ENCODE results near the gene USP24. TPM values are rescaled to one million over a fixed set of nuclear protein-coding genes. Genes with fewer than 3 reads are reported as not detected.
"Not testable (repeated sequence)": the region's sequence is repeated elsewhere in the genome, so short reads cannot be mapped to it uniquely, and the experiment has no call there.

Gene USP24
- total RNA-seq, 1 donor from 2014 or later, result 45.9 TPM

- Histone ChIP-seq H3K36me3 (ENCODE audit: control insufficient read depth in 3 of 3, insufficient read depth in 3 of 3, low read length in 3 of 3) (no peaks in the 10 kb centered on the region), H3K27ac (ENCODE audit: low read depth, low read length) (no peak overlapping the region), H3K9me3 (ENCODE audit: control insufficient read depth in 3 of 3, low read length in 3 of 3) (no peaks in the 10 kb centered on the region), H3K4me3 (ENCODE audit: low read length in 3 of 3) (no peak overlapping the region), H3K4me1 (ENCODE audit: control insufficient read depth in 3 of 3, insufficient read depth in 3 of 3, low read length in 3 of 3) (peaks cover 21 to 33% (median 26%) of the 10 kb centered on the region in 3 donors), H3K9ac (ENCODE audit: low read depth in 1 of 3, low read length in 3 of 3) (no peak overlapping the region), H3K27me3 (ENCODE audit: control insufficient read depth in 3 of 3, insufficient read depth in 3 of 3, low read length in 3 of 3) (no peaks in the 10 kb centered on the region)
These were observed 12.1 kb downstream of the USP24 start for GRCh38 chr1:55203064-55203463.

- H3K4me1 ChIP-seq (ENCODE audit: control insufficient read depth in 3 of 3, insufficient read depth in 3 of 3, low read length in 3 of 3), result peaks cover 35 to 39% (median 36%) of the 10 kb centered on the region in 3 donors
These were observed 14.5 kb downstream of the USP24 start for GRCh38 chr1:55200667-55201066.

GRCh38 chr1:55199735-55200134, 15.4 kb downstream of the USP24 start:
- H3K27ac ChIP-seq (ENCODE audit: low read depth, low read length); H3K27me3 ChIP-seq (ENCODE audit: control insufficient read depth in 3 of 3, insufficient read depth in 3 of 3, low read length in 3 of 3); H3K4me3 ChIP-seq (ENCODE audit: low read length in 3 of 3); H3K9me3 ChIP-seq (ENCODE audit: control insufficient read depth in 3 of 3, low read length in 3 of 3); H3K9ac ChIP-seq (ENCODE audit: low read depth in 1 of 3, low read length in 3 of 3); H3K36me3 ChIP-seq (ENCODE audit: control insufficient read depth in 3 of 3, insufficient read depth in 3 of 3, low read length in 3 of 3): not testable (repeated sequence)
- peaks cover 33 to 44% (median 38%) of the 10 kb centered on the region in 3 donors for H3K4me1 ChIP-seq (ENCODE audit: control insufficient read depth in 3 of 3, insufficient read depth in 3 of 3, low read length in 3 of 3)

More at GRCh38 chr1:55200667-55201066, 14.5 kb downstream of the USP24 start:
- Histone ChIP-seq H3K27me3 (ENCODE audit: control insufficient read depth in 3 of 3, insufficient read depth in 3 of 3, low read length in 3 of 3) (no peaks in the 10 kb centered on the region), H3K36me3 (ENCODE audit: control insufficient read depth in 3 of 3, insufficient read depth in 3 of 3, low read length in 3 of 3) (no peaks in the 10 kb centered on the region), H3K9me3 (ENCODE audit: control insufficient read depth in 3 of 3, low read length in 3 of 3) (no peaks in the 10 kb centered on the region), H3K9ac (ENCODE audit: low read depth in 1 of 3, low read length in 3 of 3) (no peak overlapping the region), H3K27ac (ENCODE audit: low read depth, low read length) (peak overlapping the region; percentile 37), H3K4me3 (ENCODE audit: low read length in 3 of 3) (no peak overlapping the region)

DNA sequence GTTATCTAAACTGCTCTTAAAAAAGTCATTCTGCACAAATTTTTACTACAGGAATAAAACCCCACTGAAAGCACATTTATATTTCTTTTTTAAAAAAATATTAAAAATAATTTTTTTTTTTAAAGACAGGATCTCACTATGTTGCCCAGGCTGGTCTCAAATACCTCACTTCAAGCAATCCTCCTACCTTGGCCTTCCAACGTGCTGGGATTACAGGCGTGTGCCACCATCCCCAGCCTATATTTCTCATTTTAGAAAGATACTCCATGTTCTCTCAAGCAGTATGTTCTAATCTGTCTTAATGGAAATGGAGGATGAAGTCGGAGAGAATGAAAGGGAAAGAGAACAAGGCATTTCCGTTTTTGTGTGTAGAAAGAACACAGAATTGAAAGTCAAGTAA, 17.1 kb downstream of the USP24 start:
- Histone ChIP-seq H3K27me3 (ENCODE audit: control insufficient read depth in 3 of 3, insufficient read depth in 3 of 3, low read length in 3 of 3) (no peaks in the 10 kb centered on the region), H3K4me3 (ENCODE audit: low read length in 3 of 3) (no peak overlapping the region), H3K4me1 (ENCODE audit: control insufficient read depth in 3 of 3, insufficient read depth in 3 of 3, low read length in 3 of 3) (peaks cover 28 to 46% (median 41%) of the 10 kb centered on the region in 3 donors), H3K27ac (ENCODE audit: low read depth, low read length) (no peak overlapping the region), H3K9me3 (ENCODE audit: control insufficient read depth in 3 of 3, low read length in 3 of 3) (no peaks in the 10 kb centered on the region), H3K36me3 (ENCODE audit: control insufficient read depth in 3 of 3, insufficient read depth in 3 of 3, low read length in 3 of 3) (no peaks in the 10 kb centered on the region), H3K9ac (ENCODE audit: low read depth in 1 of 3, low read length in 3 of 3) (no peak overlapping the region)

GRCh38 chr1:55197099-55197498, 18.1 kb downstream of the USP24 start:
- Histone ChIP-seq H3K4me1 (ENCODE audit: control insufficient read depth in 3 of 3, insufficient read depth in 3 of 3, low read length in 3 of 3) (peaks cover 28 to 46% (median 41%) of the 10 kb centered on the region in 3 donors), H3K27me3 (ENCODE audit: control insufficient read depth in 3 of 3, insufficient read depth in 3 of 3, low read length in 3 of 3) (no peaks in the 10 kb centered on the region), H3K9ac (ENCODE audit: low read depth in 1 of 3, low read length in 3 of 3) (peak overlapping the region in 1 of 3 donors; percentile 25), H3K27ac (ENCODE audit: low read depth, low read length) (peak overlapping the region; percentile 48), H3K4me3 (ENCODE audit: low read length in 3 of 3) (no peak overlapping the region), H3K36me3 (ENCODE audit: control insufficient read depth in 3 of 3, insufficient read depth in 3 of 3, low read length in 3 of 3) (no peaks in the 10 kb centered on the region), H3K9me3 (ENCODE audit: control insufficient read depth in 3 of 3, low read length in 3 of 3) (no peaks in the 10 kb centered on the region)

DNA sequence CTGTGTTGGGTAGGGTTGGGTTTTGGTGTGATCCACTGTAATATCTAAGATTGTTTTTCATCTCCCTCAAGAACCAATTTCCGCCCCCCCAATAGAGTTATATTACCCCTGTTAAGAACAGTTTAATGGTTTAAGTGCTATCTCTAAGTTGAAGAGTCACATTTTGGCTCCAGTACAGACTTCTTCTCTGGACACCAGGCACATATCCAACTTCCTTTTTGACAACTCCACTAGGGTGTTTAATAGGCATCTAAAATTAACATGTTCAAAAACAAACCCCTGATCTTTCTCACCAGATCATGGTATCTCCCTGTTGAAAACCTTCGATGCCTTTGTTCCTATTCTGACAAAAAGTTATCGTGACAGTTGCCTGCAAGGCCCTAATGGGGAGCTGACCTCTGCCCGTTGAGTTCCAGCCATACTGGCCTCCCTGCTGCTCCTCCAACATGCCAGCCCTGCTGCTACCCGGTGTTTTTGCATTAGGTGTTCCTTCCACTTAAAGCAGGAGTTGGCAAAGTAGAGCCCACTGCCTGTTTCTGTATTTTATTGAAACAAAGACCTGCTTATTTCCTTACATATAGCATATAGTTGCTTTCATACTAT, 18.6 kb downstream of the USP24 start:
- H3K27ac ChIP-seq (ENCODE audit: low read depth, low read length), result peak overlapping the region; percentile 48
- no peaks in the 10 kb centered on the region for H3K36me3 ChIP-seq (ENCODE audit: control insufficient read depth in 3 of 3, insufficient read depth in 3 of 3, low read length in 3 of 3)
- no peaks in the 10 kb centered on the region for H3K27me3 ChIP-seq (ENCODE audit: control insufficient read depth in 3 of 3, insufficient read depth in 3 of 3, low read length in 3 of 3)
- peaks cover 28 to 41% (median 35%) of the 10 kb centered on the region in 3 donors for H3K4me1 ChIP-seq (ENCODE audit: control insufficient read depth in 3 of 3, insufficient read depth in 3 of 3, low read length in 3 of 3)
- no peak overlapping the region for H3K9ac ChIP-seq (ENCODE audit: low read depth in 1 of 3, low read length in 3 of 3)
- H3K9me3 ChIP-seq (ENCODE audit: control insufficient read depth in 3 of 3, low read length in 3 of 3), result no peaks in the 10 kb centered on the region
- H3K4me3 ChIP-seq (ENCODE audit: low read length in 3 of 3), result peak overlapping the region in 1 of 3 donors; percentile 8

DNA sequence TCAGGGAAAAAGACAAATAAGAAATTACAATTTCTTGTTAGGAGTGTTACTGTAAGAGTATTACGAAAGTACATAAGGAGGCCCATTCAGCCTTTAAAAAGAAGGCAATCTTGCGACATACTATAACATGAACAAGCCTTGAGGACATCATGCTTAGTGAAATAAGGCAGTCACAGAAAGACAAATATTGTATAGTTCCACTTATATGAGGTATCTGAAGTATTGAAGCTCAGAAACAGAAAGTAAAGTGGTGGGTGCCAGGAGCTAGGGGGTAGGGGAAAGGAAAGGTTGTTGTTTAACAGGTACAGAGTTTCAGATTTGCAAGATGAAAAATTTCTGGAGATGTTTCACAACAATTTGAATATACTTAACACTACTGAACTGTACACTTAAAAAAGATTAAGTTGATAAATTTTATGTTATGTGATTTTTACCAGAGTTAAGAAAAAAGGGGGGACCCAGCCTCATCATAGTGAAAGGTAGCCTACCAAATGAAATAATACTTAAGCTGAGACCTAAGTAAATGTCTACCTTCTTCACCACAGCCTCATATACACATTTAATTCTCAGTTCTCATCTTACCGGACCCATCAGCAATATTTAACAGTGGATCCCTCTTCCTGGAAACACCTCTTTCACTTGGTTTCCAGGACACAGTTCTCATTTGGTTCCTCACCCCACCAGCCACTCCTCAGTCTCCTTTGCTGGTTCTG, 19.5 kb downstream of the USP24 start:
- H3K27ac ChIP-seq (ENCODE audit: low read depth, low read length), result peak overlapping the region; percentile 48

GRCh38 chr1:55194851-55195250, 20.3 kb downstream of the USP24 start:
- Histone ChIP-seq H3K9ac (ENCODE audit: low read depth in 1 of 3, low read length in 3 of 3) (no peak overlapping the region), H3K4me1 (ENCODE audit: control insufficient read depth in 3 of 3, insufficient read depth in 3 of 3, low read length in 3 of 3) (peaks cover 26 to 40% (median 29%) of the 10 kb centered on the region in 3 donors), H3K9me3 (ENCODE audit: control insufficient read depth in 3 of 3, low read length in 3 of 3) (no peaks in the 10 kb centered on the region), H3K36me3 (ENCODE audit: control insufficient read depth in 3 of 3, insufficient read depth in 3 of 3, low read length in 3 of 3) (no peaks in the 10 kb centered on the region), H3K27ac (ENCODE audit: low read depth, low read length) (peak overlapping the region; percentile 5), H3K27me3 (ENCODE audit: control insufficient read depth in 3 of 3, insufficient read depth in 3 of 3, low read length in 3 of 3) (no peaks in the 10 kb centered on the region), H3K4me3 (ENCODE audit: low read length in 3 of 3) (no peak overlapping the region)

More for the DNA sequence above, 19.5 kb downstream of the USP24 start:
- Histone ChIP-seq H3K4me3 (ENCODE audit: low read length in 3 of 3) (peak overlapping the region in 1 of 3 donors; percentile 24), H3K36me3 (ENCODE audit: control insufficient read depth in 3 of 3, insufficient read depth in 3 of 3, low read length in 3 of 3) (no peaks in the 10 kb centered on the region), H3K9ac (ENCODE audit: low read depth in 1 of 3, low read length in 3 of 3) (no peak overlapping the region), H3K4me1 (ENCODE audit: control insufficient read depth in 3 of 3, insufficient read depth in 3 of 3, low read length in 3 of 3) (peaks cover 25 to 40% (median 29%) of the 10 kb centered on the region in 3 donors), H3K27me3 (ENCODE audit: control insufficient read depth in 3 of 3, insufficient read depth in 3 of 3, low read length in 3 of 3) (no peaks in the 10 kb centered on the region), H3K9me3 (ENCODE audit: control insufficient read depth in 3 of 3, low read length in 3 of 3) (no peaks in the 10 kb centered on the region)

DNA sequence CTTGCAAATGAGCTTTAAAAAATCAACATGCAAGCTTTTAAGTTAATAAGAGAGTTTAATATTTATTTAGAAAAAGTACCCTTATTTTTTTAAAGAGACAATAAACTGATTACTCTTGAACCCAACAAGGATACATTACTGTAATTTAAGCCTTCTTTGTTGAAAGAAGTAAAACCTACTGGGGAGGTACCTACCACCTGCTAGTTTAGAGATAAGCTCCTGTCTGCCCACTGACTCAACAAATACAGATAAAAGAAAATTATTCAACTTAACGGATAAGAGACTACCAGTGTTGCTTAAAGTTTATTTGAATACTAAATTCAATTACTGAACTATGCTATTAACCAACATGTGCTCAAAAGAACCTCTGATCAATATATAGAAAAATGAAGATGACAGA, 23.1 kb downstream of the USP24 start:
- H3K4me1 ChIP-seq (ENCODE audit: control insufficient read depth in 3 of 3, insufficient read depth in 3 of 3, low read length in 3 of 3), result peaks cover 22 to 34% (median 26%) of the 10 kb centered on the region in 3 donors
- no peak overlapping the region for H3K4me3 ChIP-seq (ENCODE audit: low read length in 3 of 3)
- no peak overlapping the region for H3K9ac ChIP-seq (ENCODE audit: low read depth in 1 of 3, low read length in 3 of 3)
- H3K27me3 ChIP-seq (ENCODE audit: control insufficient read depth in 3 of 3, insufficient read depth in 3 of 3, low read length in 3 of 3), result no peaks in the 10 kb centered on the region
- H3K9me3 ChIP-seq (ENCODE audit: control insufficient read depth in 3 of 3, low read length in 3 of 3), result no peaks in the 10 kb centered on the region
- H3K27ac ChIP-seq (ENCODE audit: low read depth, low read length), result no peak overlapping the region
- H3K36me3 ChIP-seq (ENCODE audit: control insufficient read depth in 3 of 3, insufficient read depth in 3 of 3, low read length in 3 of 3), result no peaks in the 10 kb centered on the region

- H3K27ac ChIP-seq (ENCODE audit: low read depth, low read length); H3K36me3 ChIP-seq (ENCODE audit: control insufficient read depth in 3 of 3, insufficient read depth in 3 of 3, low read length in 3 of 3); H3K9ac ChIP-seq (ENCODE audit: low read depth in 1 of 3, low read length in 3 of 3); H3K4me3 ChIP-seq (ENCODE audit: low read length in 3 of 3); H3K27me3 ChIP-seq (ENCODE audit: control insufficient read depth in 3 of 3, insufficient read depth in 3 of 3, low read length in 3 of 3); H3K9me3 ChIP-seq (ENCODE audit: control insufficient read depth in 3 of 3, low read length in 3 of 3): not testable (repeated sequence)
- H3K4me1 ChIP-seq (ENCODE audit: control insufficient read depth in 3 of 3, insufficient read depth in 3 of 3, low read length in 3 of 3), result peaks cover 16 to 27% (median 19%) of the 10 kb centered on the region in 3 donors
These were observed 23.8 kb downstream of the USP24 start for GRCh38 chr1:55191219-55191952.

Measured in skeletal muscle tissue (tissue), 4 donors.